Loucy (cell line): Measurements from ENCODE around the gene MAP7.

Source experiments
- EZH2phosphoT487 ChIP-seq: fragments of 200-600 bp; IDR thresholded peaks from 2 replicates; pipeline ENCODE4 v1.6.1; 2018; ENCODE audit warnings: antibody characterized with exemption, mild to moderate bottlenecking, moderate library complexity, borderline replicate concordance
- TF ChIP-seq, protein P1 (sequence below): fragments of 200-600 bp; sonication (generic); conservative IDR thresholded peaks from 2 replicates; pipeline ENCODE4 v1.5.1; 2014; ENCODE audit warnings: mild to moderate bottlenecking, antibody characterized with exemption, low read length

DNA sequence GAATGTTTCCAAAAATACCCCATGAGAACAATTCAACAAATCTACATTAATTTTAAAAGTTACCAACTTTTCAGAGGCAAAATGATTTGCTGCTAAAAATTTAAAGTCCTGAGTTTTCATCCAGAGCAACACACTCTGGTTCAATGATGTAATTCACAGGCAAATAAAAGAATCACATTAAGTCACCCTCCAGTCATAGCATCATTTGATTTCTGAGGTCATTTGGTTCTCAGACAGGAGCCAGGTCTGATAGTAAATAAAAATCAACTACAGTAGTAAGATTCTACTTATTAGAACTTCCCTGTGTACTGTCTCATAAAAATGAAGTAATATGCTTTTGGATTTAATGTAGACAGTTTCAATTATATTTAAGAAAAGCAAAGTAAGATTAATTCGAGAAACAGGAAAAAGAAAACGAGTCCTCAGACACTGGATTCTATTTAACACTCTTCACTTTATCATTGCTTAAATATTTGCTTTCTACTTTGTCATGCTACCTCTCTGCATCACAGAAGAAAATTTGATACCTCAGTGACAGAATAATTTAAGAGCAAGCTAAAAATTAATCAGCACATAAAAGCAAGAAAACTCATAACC, 25.8 kb downstream of the MAP7 start:
- TF ChIP-seq, protein P1, sequence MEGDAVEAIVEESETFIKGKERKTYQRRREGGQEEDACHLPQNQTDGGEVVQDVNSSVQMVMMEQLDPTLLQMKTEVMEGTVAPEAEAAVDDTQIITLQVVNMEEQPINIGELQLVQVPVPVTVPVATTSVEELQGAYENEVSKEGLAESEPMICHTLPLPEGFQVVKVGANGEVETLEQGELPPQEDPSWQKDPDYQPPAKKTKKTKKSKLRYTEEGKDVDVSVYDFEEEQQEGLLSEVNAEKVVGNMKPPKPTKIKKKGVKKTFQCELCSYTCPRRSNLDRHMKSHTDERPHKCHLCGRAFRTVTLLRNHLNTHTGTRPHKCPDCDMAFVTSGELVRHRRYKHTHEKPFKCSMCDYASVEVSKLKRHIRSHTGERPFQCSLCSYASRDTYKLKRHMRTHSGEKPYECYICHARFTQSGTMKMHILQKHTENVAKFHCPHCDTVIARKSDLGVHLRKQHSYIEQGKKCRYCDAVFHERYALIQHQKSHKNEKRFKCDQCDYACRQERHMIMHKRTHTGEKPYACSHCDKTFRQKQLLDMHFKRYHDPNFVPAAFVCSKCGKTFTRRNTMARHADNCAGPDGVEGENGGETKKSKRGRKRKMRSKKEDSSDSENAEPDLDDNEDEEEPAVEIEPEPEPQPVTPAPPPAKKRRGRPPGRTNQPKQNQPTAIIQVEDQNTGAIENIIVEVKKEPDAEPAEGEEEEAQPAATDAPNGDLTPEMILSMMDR = no peak
- no peak for TF ChIP-seq EZH2phosphoT487
